HG02884 (cell line): ENCODE results near the gene CX3CL1.
"Not testable (repeated sequence)": the region's sequence is repeated elsewhere in the genome, so short reads cannot be mapped to it uniquely, and the experiment has no call there.

ENCODE experiments used
- ATAC-seq: cut with Tn5 transposase; IDR thresholded peaks from one replicate; pipeline ENCODE4 v1.9.1; 2021; ENCODE audit warnings: mild to moderate bottlenecking, moderate library complexity; ENCODE audit not compliant: unreplicated experiment

Gene CX3CL1

GRCh38 chr16:57372372-57373116 is at the start of gene CX3CL1:
Gene CX3CL1 (plus strand): TSS chr16:57372490. CDS start chr16:57372569, 79 bp downstream.
- no peak for ATAC-seq

DNA sequence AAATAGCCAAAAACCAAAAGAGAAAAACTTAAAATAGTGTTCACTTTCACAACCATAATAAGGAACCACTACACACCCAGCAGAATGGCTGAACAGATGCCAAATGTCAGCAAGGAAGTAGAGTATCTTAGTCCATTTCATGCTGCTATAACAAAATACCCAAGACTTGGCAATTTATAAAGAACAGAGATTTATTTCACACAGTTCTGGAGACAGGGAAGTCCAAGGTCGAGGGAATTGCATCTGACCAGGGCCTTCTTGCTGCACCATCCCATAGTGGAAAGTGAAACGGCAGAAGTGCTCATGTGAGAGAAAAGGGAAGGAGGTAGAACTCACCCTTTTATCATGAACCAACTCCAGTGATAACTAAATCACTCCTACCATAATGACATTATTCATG is 47.5 kb upstream of the CX3CL1 start:
- ATAC-seq = no peak

DNA sequence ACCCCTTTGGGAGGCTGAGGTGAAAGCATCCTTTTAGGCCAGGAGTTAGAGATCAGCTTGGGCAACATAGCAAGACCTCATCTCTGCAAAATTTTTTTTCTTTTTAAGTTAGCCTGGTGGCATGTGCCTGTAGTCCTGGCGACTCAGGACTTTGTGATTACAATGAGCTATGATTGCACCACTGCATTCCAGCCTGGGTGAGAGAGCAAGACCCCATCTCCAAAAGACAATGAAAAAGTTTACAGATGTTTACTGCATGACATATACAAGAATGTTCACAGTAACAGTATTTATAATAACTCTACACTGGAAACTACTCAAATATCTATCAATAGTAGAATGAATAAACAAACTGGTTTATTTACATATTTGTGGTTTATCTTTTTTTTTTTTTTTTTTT is 46.8 kb upstream of the CX3CL1 start:
- ATAC-seq = no peak

GRCh38 chr16:57329718-57330327 is 42.5 kb upstream of the CX3CL1 start:
- ATAC-seq = no peak

GRCh38 chr16:57331355-57331754 is 40.9 kb upstream of the CX3CL1 start:
- ATAC-seq = no peak

DNA sequence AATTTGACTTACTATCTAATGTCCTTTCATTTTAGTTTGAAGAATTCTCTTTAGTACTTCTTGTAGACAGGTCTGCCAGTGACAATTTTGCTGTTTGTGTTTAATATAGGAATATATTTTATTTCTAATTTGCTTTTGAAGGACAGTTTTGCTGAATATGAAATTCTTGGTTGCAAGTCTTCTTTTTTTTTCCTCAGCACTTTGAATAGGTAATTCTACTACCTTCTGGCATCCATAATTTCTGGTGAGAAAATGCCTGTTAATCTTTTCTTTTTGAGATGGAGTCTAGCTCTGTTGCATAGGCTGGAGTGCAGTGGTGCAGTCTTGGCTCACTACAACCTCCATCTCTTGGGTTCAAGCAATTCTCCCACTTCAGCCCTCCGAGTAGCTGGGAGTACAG is 38.9 kb upstream of the CX3CL1 start:
- no peak for ATAC-seq

GRCh38 chr16:57335366-57335765 is 36.9 kb upstream of the CX3CL1 start:
- ATAC-seq = no peak

GRCh38 chr16:57341062-57341440 is 31.2 kb upstream of the CX3CL1 start:
- no peak for ATAC-seq

GRCh38 chr16:57341441-57342303 is 30.6 kb upstream of the CX3CL1 start:
- no peak for ATAC-seq

DNA sequence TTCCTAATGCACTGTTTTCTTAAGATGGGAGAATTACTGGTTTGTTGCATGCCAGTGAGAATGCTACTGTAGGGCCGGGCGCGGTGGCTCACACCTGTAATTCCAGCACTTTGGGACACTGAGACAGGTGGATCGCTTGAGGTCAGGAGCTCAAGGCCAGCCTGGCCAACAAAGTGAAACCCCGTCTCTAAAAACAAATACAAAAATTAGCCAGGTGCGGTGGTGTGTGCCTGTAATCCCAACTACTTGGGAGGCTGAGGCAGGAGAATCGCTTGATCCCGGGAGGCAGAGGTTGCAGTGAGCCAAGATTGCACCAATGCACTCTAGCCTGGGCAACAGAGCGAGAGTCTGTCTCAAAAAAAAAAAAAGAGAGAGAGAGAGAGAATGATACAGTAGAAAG is 29.7 kb upstream of the CX3CL1 start:
- ATAC-seq = not testable (repeated sequence)

DNA sequence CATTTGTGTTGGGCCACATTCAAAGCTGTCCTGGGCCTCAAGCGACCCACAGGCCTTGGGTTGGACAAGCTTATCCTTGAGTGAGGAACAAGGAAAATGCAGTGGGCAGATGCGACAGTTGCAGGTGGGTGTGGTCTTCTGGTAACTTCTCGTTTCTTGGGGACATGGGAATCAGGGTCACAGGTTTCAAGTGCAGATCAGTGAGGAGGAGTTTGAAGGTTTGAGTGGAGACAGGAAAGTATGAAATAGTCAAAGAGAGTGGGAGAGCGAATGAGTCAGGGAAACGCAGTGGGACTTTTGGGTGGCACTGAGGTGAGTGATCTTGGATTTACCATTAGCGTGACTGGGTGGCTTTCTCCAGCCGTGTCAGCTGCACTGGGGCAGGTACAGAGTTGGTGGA is 29.1 kb upstream of the CX3CL1 start:
- ATAC-seq = no peak

DNA sequence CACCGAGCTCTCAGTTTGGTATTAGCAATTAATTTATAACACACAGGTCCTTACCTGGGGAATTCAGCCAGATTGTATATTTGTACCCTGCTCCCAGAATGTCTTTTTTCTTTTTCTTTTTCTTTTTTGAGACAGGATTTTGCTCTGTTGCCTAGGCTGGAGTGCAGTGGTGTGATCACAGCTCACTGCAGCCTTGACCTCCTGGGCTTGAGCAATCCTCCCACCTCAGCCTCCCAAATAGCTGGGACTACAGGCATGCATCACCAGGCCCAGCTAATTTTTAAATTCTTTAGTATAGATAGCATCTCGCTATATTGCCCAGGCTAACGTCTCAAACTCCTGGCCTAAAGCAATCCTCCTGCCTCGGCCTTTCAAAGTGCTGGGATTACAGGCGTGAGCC is 28.2 kb upstream of the CX3CL1 start:
- ATAC-seq = not testable (repeated sequence)

GRCh38 chr16:57345021-57345420 is 27.3 kb upstream of the CX3CL1 start:
- ATAC-seq = no peak

- ATAC-seq = no peak
Measured at GRCh38 chr16:57345666-57346204, 26.6 kb upstream of the CX3CL1 start.

- ATAC-seq = no peak
Measured at GRCh38 chr16:57347858-57348257, 24.4 kb upstream of the CX3CL1 start.

DNA sequence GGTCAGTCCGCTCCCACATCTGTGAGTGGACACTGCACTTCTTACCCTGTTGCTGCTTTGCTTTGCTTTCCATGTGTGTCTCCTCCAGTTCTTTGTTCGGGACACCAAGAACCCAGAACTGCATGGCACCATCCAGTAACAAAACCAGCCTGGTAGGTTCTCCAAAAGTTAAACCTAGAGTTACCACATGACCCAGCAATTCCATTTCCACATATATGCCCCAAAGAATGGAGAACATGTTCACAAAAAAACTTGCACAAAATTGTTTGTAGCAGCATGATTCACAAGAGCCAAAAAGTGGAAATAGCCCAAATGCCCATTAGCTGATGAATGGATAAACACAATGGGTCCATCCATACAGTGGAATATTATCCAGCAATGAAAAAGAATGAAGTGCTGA is 24.0 kb upstream of the CX3CL1 start:
- ATAC-seq = no peak

DNA sequence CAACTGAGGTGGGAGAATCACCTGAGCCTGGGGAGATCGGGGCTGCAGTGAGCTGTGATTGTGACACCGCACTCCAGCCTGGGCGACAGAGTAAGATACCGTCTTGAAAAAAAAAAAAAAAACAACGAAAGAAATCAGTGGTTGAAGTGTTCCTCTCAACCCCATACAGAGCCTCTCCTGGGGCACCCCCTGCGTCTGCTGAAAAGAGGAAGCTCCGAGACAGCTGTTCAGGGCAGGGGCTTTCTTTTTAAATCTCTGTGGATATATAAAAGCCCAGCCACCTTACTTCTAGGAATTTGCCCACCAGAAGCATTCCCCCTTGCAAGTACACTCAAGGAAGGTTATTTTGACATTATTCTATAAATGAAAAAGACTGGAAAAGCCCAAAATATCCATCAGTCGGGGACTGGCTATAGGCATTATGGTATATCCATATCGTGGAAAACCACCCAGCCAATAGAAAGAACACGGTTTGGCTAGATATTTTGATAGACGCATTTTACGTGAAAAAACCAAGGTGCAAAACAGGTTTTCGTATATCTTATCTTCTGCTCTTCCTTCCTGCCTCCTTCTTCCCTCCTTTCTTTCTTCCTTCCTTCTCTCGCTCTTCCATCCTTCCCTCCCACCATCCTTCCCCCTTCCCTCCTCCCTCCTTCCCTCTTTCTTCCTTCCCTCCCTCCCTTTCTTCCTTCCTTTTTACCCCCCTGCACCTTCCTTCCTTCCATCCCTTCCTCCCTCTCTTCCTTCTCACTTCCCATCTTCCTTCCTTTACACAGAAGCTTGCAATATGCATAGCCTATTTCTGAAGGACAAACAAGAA is 22.9 kb upstream of the CX3CL1 start:
- ATAC-seq = peak; percentile 90

DNA sequence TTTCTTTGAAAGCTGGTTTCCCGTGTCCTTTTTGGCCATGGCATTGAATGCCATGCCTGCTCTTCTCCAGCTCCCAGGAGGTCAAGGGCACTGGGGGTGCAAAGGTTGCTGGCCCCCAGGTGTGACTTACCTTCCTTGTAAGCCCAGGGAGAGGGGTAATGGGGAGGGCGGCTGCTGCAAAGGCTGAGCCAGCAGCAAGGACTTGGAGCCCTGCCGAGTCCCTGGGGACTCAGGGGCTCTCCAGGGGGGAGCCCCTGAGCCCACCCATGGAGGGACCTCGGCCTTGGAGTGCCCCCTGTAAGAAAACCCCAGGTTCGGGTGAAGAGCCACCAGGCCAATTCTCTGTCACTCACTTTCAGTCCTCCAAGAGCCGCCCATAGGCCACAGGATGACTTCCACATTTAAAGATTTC is 19.6 kb upstream of the CX3CL1 start:
- ATAC-seq = no peak

DNA sequence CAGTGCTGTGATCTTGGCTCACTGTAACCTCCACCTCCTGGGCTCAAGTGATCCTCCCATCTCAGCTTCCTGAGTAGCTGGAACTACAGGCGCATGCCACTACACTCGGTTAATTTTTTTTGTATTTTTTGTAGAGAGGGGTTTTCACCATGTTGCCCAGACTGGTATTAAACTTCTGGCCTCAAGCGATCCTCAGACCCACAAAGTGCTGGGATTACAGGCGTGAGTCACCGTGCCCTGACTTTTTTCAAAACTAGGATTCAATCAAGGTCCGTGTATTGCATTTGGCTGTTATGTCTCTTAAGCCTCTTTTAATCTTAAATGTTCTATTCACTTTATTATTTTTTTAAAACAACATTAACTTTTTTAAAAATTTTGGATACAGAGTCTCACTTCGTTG is 18.0 kb upstream of the CX3CL1 start:
- no peak for ATAC-seq

DNA sequence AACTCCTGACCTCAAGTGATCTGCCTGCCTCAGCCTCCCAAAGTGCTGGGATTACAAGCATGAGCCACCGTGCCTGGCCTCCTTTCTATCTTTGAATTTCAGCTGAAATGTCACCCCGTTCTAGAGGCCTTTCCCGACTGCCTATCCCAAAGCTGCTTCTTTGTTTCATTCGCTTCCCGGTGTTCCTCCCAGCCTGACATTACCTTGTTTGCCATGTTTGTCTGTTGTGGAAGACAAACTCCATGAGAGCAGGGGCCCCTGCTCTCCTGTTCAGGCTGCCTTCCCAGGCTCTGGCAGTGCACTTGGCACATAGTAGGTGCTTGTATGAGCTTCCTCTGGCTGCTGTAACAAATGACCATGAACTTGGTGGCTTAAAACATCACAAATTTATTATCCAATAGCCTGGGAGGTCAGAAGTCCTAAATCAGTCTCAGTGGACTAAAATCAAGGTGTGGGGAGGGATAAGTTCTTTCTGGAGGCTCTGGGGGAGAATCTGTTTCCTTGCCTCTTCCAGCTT is 16.3 kb upstream of the CX3CL1 start:
- ATAC-seq = no peak
